ENCODE measurements around the gene OR52I1.

OR52I1 gene

DNA sequence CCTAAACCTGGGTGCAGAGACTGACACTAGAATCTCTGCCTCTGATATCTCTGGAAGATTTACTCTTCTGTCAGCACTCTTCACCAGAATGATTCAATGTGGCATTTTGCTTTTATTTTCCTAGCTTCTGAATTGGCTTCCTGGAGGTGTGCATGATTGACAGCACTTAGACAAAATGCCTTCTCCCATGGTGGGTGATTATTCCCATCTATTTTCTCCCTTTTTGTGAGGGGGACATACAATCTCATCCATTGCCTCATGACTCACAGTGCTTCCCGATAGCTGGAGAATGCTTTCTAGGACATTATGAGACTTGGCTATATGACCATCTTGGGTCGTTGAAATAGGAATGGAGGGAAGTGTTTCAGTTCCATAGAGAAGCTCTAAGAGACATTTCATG lies 18.1 kb downstream of the OR52I1 start:
- DNase-seq (ENCODE audit: low spot score): no peak

DNA sequence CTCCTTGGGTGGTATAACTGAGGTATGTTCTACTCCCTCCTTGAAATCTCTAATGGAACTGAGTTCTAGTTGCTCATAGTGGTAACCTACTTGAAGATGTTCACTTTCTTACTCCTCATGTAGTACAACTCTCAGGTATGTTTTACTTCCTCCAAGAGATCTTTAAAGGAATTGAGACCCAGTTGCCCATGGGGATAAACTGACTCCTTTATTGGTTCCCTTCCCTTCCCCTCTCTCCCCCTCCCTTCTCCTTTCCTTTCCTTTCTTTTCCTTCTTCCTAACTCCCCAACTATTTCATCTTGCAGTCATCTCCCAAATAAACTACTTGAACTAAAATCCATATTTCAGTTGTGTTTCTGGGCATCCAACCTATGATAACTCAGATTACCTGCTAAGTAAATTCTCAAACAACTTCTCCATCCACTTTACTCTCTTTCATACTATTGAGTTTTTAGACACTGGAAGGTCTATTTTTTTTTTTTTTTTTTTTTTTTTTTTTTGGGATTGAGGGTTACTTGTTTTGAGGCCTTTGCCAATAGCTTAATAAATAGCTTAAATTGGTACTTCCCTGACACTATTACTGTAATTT lies 22.1 kb downstream of the OR52I1 start:
- no peak for DNase-seq (ENCODE audit: low spot score)

DNA sequence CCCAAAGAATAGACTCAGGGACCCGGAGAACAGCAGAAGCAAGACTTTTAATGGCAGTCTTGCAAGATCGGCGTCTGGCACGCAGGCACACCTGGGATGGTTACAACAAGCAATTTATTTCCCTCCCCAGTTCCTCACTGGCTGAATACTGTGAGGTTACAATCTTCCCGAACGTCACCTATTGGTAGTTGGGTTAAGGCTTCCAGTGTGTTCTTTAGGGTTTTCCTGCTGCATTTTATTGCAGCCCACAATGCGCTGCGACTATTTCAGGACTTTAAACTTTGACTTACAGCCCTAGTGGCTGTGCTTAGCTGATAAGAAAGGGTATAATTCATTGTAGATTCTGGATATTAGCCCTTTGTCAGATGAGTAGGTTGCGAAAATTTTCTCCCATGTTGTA lies 25.7 kb downstream of the OR52I1 start:
- no peak for DNase-seq (ENCODE audit: low spot score)

DNA sequence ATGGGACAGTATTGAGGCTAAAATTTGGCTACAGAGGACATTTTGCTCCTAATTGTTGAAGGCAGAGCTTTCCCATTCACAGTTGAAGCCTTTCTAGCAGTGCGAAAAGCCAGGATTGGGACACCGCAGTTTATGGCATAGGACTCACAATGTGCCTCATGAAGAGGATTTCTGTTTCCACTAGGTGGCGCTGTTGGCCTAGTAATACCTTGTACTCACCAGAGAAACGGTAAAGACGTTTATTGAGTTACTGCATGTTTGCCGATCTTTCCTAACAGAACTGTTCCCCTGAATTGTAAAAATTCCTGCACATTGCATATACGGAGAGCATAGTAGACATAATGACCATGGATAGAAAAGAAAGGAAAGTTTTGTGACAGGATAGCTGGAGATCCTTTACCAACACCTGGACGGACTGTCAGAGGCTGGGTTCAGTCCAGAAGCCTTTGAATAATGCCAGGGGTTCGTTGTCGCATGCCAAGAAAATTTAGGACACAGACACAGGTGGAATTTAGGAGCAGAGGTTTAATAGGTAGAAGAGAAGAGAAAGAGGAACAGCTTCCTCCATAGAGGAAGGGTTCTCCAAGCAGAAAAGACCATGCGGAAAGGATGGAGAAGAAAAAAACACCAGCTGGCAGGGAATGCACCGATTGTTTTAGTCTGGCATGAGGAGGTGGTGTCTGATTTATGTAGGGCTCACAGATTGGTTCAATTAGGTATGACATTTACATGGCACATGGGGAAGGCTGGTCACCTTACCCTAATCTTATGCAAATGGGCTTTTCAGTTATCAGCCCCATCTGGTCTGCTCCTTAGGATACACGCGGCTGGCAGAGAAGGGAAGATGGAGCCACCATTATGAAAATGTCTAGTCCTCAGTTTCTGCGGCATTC lies 32.6 kb downstream of the OR52I1 start:
- peak; percentile 27 for DNase-seq (ENCODE audit: low spot score)

DNA sequence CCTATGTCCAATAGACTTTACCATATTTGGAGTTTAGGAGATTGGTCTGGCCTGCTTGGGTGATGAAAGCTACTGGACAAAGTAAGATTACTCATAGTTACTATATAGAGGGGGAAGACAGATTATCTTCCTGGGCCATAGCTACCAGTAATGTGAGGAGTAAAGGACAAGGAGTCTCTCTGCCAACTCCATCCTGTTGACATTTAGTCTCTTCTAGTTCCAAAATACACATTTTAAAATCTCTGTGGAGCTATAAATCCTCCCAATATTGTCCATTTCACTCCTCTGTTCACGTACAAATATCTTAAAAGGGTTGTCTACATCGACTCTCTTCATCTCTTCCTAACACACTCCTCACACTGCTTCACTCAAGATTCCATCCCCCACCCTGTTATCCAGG lies 42.3 kb downstream of the OR52I1 start:
- DNase-seq (ENCODE audit: low spot score): no peak

DNA sequence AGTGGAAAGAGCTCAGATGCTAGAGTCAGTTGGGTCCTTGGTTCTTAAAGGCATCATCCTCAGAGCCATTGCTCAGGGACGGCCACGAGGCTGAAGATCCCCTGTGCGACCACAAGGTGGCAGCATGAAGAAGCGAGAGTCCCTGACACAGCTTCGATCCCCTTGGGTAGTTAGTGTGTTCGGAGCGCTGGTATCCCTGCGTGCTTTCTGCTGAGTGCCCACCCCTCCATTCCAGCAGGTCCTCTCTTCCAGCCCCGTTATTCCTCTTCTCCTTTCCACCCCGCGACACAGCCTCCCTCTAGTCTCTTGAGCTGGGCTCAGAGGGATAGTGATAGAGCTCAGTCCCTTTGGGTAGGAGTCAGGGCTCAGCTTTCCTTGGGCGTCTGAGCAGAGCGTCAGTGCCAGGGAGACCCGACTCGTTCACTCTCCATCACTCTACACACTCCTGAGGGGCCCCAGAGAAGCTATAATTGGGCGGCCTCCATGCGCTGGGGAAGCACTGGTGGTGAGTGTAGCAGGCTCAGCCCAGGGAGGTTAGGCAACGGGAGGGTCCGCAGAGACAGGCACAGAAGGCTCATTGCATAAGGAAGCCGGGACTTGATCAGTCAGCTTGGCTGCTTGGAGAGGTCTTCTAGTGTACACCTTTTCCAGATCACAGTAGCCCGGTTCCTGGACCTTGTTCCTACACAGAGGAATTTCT lies 43.3 kb downstream of the OR52I1 start, which contains the start of gene OR51D1:
Gene OR51D1 (plus strand): TSS at position 516 of the 700 bp plus-strand sequence. CDS start 2,314 bp downstream, outside the sequence.
- DNase-seq (ENCODE audit: low spot score): peak; percentile 74

DNA sequence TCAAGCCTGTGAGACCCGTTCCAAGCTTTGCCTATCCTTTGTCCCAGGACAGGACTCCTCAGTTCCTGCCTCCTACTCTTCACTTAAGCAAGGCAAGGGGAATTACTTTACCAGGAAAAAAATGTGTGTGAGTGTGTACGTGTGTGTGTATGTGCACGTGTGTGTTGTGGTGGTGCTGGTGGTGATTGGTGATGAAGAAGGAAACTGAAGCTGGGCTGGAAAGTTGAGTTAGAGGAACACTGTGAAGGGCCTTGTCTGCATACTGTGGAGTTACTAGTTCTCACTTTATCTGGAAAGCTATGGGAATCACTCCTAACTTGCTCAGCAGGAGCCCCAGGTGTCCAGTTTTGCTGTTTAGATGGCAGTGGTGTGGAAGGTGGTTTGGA lies 43.8 kb downstream of the OR52I1 start:
- no peak for DNase-seq (ENCODE audit: low spot score)

DNA sequence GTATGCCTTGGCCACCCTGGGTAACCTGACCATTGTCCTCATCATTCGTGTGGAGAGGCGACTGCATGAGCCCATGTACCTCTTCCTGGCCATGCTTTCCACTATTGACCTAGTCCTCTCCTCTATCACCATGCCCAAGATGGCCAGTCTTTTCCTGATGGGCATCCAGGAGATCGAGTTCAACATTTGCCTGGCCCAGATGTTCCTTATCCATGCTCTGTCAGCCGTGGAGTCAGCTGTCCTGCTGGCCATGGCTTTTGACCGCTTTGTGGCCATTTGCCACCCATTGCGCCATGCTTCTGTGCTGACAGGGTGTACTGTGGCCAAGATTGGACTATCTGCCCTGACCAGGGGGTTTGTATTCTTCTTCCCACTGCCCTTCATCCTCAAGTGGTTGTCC lies 46.1 kb downstream of the OR52I1 start:
- DNase-seq (ENCODE audit: low spot score): no peak

DNA sequence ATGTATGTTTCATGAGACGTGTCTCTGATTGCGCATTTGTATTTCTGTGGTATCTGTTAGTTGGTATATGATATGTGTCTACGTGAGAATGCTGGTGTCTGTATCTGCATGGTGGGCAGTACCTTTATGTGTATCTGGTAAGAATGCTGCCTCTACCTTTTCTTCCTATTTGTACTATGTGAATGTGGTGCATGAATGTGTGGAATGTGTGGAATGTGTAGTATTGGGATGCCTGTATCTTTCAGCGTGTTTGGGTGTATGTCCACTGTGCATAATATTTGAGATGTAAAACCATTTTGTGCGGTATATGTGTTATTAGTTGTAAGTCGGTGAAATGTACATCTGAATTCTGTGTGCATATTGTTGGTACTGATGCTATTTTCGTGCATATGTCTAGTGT lies 47.7 kb downstream of the OR52I1 start:
- no peak for DNase-seq (ENCODE audit: low spot score)

DNA sequence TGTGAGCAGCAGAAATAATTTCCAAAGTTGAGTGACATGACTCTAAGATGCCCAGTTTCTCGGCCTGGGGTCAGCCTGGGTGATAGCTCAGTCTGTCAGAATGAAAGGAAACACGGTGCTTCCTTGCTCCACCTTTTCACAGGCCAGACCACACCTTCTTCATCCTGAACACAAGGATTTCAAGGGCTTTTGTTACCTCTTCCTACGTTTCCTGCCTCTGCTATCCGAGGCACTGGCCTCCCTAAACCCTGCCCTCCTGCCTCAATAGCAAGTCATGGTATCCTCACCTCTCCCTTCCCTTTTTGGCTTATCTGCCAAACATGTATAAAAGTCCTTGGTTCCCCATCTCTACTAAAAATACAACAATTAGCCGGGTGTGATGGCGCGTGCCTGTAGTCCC lies 48.2 kb downstream of the OR52I1 start:
- DNase-seq (ENCODE audit: low spot score): no peak

DNA sequence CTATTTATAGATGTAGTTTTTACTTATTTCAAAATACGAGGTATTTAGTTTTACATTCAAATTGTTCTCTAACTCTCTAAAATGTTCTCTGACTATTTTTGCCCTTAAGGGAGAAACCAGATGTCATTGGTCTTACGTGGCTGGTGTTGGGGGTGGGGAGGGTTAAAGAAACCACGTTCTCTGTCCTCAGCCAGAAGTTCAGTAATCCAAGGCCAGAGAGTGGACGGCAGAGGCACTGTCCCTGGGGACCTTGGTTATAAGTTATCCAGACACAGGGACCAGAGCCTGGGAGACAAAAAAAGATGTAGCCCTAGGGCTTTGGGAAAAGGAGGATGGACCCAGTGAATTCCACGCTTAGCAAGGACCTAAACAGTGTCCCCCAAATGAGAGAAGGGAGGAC lies 49.2 kb downstream of the OR52I1 start:
- no peak for DNase-seq (ENCODE audit: low spot score)

DNA sequence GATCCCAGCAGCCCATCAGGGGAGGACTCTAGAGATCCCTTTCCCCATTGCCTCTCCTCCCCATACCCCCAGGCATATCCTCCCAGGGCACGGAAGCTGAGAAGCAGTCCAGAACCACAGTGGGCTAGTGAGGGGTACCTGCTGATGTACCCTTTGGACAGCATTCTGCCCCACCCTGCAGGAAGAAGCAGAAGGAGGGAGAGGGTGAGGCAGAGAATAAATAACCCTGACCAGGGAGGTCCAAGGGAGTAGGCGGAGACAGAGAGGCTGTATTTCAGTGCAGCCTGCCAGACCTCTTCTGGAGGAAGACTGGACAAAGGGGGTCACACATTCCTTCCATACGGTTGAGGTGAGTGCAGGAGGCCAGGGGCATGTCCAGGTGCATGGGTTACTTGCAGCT lies 49.8 kb downstream of the OR52I1 start, which contains the start of gene OR51E1:
Gene OR51E1 (plus strand): TSS at position 301 of the 400 bp plus-strand sequence. CDS start 8,545 bp downstream, outside the sequence.
- no peak for DNase-seq (ENCODE audit: low spot score)

DNA sequence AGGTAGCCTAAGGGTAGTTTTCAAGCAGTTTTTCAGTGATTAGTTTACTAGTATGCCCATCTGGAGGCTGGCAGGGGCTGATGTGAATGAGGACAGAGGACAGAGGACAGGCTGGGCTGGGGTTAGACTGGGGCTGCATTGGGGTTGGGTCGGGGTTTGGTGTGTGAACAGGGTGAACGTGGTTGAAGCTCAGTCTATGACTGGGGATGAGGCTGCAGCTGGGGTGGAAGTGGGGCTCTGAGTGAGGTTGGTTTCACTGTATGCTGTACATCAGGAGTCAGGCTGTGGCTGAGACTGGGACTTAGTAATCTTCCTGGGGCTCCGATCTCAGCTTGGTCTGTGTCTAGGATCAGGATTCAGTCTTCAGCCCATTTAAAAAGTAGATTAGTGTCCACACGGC lies 50.4 kb downstream of the OR52I1 start:
- no peak for DNase-seq (ENCODE audit: low spot score)

All from HuH-7 (cell line).